HuH-7.5 (cell line): Measurements from ENCODE around the gene ADGRB3.
A peak's percentile ranks its signal among the peaks of the same experiment; 100 is the strongest.
"Not testable (repeated sequence)": the region's sequence is repeated elsewhere in the genome, so short reads cannot be mapped to it uniquely, and the experiment has no call there.

Experiments
- DNase-seq: peaks from one replicate; pipeline ENCODE4 v3.0.0; 2011; ENCODE audit warnings: low spot score

Gene ADGRB3

DNA sequence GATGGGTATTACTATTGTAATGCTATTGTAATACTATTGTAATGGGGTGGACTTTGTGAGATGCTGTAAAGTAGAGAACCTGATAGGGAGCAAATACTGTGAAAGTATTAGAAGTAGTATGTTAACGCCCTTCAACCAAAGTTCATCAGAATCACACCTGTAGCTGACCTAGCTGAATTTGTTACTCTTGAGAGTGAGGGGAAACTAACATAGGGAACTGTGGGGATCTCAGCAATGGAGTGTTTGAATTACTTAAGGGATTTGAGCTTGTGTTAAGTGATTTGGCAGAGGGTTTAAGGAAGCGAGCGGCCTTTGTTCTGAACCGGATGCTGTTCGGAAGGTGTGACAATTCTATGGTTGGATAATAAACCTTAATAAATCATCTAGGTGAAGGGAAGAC lies 312.6 kb downstream of the ADGRB3 start:
- no peak for DNase-seq

DNA sequence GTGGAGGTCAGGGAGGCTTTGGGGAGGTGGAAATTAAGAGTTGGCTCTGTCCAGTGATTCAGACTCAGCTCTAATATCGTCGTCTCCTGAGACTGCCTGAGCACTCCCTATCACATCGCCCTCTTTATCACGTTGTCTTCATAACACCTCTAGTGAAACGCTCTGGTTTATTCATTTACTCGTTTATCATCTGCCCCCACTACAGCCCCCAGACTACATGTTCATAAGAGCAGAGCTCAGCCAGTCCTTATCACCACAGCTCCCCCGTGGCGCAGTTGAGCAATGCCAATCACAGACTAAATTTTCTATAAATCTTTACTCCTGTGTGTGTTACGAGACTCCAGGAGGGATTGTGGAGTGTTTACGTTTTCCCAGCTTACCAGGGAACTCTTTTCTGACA lies 316.2 kb downstream of the ADGRB3 start:
- DNase-seq, result no peak

DNA sequence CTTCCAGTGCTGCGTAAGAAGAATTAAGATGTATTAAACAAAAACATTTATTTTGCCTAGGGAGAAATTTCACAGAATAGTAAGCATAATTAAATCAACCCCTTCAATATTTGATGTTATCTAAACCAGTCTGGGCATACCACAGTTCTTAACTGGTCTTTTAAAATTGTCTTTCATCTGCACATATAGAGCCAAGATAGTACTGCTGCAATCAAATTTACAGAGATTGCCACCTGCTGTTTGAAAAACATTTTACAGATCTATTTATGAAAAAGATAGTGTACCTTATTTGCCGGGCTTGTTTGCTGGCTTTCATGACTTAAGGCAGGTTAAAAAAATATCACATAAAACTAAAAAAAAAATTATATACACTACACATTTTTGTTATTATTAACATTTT lies 323.2 kb downstream of the ADGRB3 start:
- no peak for DNase-seq

DNA sequence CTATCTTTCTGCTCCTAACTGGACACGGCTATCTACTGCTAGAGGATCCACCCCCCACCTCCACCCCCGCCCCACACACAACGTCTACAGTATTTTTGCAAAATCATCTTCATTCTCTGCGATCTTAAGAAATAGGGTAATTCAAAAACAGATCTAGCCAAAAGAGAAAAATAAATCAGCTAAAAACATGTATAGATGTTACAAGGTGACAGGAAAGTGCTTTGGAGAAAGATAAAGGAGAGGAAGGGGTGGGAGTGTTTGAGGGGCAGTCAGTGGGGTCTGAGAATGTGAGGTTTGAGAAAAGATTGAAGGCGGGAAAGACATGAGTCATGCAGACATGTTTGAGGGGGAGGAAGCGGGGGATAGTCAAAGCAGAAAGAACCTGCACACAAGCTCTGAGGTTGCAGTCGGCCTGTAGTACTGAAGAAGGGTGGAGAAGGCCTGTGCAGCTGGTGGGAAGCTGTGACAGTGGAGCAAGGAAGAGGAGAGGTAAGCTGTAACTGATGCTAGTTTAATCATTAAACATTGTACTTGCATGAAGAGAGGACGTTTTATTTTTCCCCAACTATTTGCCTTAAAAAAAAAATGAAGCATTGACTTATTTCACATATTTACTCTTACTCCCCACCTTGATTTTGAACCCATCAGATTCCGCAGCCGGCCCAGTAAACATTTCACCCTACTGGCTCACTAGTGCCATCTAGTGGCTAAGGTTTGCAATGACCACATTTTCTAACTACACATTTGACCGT lies 332.6 kb downstream of the ADGRB3 start:
- peak; percentile 11 for DNase-seq

DNA sequence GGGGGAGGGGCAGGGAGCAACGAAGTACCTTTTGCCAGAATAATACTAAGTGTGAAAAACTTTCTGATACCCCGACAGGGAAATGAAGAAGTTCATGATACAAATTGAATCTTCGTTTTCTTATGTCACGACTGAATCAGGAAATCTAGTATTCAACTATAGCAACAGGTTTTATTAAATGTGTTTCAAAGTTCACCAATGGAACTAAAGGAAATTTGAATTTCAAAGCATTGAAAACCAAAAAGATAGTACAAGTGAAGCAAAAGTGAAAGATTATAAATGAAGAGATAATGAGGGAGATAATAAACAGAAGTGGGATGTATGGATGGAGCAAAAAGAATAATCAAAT lies 333.2 kb downstream of the ADGRB3 start:
- no peak for DNase-seq

DNA sequence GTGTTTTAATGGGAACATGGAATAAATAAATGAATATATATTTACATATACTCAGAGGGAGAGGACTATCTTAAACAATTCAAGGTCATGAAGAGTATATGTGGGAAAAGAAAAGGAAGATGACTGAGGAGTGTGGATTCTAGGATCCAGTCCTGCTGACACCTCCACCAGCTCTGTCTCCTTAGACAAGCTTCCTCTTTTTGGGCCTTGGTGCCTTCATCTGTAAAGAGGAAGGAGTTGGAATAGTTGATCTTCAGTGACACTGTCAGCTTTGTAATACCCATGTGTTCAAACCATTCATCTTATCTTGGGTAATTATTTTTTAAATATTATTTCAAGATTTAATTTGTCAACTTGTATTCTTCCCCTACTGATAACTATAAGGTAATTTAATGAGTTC lies 338.0 kb downstream of the ADGRB3 start:
- no peak for DNase-seq

DNA sequence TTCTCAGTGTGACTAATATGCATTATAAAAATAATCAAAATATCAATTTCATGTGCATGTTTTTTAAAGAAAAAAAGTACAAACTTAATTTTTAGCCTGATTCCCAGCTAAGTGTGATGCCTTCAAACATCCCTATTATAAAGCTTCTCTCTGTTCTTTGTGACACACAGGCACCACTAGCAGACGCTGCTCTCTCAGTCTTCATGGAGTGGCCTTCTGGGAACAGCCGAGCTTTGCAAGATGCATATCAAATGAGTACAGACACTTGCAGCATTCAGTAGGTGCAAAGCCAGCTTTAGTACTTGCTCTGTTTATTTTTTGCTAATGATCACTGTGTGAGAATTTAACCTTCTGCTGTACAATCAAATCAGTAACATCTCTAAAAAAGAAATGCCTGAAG lies 340.0 kb downstream of the ADGRB3 start:
- no peak for DNase-seq

DNA sequence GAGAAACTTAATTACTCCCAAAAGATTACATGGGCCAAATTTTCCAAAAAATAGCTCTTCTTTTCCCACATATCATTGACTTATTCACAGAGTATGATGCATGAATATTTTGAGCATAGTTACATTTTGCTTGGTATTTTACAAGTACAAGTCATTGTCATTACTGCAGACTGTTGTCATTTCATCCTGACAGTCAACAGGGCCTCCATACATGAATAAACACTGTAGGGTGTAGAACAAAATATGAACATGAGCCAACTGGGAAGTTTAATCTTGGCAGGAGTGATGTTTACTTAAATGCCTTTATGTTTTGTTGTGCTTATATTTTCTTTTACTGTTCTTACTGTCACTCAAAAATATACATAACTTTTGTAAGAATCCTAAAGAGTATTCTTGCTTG lies 340.7 kb downstream of the ADGRB3 start:
- no peak for DNase-seq

DNA sequence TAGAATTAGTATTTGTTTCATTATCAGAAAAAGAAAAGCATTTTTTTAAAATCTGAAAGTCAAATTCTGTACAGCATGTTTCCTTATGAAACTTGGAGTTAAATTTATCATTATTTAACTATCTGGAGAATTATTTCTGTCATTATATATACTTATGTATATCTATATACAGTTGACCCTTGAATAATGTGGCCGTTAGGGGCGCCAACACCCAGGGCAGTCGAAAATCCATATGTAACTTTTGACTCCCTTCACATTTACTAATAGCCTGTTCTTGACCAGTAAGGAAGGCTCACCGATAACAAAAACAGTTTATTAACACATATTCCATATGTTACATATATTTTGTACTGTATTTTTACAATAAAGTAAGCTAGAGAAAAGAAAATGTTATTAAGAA lies 341.2 kb downstream of the ADGRB3 start:
- DNase-seq, result no peak

DNA sequence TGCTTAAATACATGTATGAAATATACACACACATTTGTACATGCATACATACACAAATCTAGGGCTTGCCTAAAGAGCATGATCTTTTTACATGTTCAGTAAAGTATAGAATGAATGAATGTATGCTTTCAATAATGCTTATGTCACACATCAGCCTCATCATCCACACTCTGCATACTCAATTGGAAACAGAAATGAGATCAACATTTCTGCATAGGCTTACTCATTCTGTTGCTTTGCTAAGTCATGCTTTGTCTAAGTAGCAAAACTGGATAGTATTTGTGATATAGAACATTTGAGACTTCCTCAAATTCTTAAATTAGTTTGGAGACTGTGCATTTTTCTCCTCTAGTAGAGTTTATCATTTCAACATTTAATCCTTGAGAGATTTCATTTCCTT lies 343.3 kb downstream of the ADGRB3 start:
- DNase-seq, result no peak

DNA sequence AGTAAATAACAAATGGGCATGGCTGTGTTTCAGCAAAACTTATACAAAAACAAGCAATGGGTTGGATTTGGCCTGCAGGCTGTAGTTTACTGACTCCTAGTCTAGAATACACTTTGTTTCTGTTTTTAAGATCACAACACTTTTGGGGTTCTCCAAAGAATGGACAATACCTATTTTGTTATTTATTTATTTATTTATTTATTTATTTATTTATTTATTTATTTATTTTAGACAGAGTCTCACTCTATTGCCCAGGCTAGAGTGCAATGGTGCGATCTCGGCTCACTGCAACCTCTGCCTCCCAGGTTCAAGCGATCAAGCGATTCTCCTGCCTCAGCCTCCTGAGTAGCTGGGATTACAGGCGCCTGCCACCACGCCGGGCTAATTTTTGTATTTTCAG lies 346.6 kb downstream of the ADGRB3 start:
- DNase-seq, result not testable (repeated sequence)

DNA sequence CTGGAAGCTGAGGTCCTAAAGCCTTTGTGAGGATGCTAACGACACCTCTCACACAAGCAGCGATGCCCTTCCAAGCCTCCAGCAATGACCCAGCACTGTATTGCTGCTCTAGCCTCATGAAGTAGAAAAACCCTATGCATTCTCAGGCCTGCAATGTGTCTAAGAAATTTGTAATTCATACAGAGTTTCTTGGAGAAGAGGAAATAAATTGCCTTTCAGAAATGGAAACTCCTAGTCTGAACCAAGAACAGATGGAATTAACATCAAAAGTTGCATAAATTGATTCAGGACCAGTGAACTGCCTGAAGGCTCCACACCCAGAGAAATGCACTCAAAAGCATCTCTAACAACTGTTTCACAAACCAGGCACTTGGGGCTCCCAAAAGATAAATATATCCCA lies 353.6 kb downstream of the ADGRB3 start:
- no peak for DNase-seq

DNA sequence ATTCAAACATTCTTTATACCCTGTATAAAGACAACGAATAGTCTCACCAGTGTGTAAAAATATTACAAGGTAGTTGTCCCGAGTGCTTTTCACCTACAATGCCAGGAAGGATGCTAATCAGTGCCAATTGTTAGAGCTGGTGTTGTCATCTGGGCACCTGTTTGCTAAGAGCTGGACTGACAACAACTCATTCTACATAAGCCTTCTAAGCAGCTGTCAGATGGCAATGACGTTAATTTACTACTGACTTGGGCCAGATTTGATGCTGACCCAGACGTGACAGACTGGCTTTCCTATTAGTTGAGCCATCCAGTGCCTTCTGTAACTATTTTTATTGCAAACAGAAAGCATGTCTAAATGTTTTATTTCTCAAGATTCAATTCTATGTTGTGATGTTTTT lies 355.2 kb downstream of the ADGRB3 start:
- no peak for DNase-seq

DNA sequence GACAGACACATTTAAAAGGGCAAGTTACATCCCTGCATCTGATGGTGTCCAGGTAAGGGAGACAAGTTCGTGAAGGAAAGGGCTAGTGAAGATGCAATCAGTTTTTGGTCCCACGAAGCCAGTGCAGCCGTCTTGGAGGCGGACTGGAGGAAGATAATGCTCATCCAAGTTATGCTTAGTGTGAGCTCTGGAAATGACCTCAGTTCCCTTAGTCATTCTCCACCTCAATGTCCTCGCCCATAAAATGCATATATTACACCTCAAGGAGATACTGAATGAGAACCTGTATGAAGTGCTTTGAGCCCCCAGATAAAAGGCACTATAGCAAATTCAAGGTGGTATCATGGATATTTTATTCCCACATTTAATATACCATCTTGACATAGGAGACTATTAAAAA lies 358.8 kb downstream of the ADGRB3 start:
- no peak for DNase-seq

DNA sequence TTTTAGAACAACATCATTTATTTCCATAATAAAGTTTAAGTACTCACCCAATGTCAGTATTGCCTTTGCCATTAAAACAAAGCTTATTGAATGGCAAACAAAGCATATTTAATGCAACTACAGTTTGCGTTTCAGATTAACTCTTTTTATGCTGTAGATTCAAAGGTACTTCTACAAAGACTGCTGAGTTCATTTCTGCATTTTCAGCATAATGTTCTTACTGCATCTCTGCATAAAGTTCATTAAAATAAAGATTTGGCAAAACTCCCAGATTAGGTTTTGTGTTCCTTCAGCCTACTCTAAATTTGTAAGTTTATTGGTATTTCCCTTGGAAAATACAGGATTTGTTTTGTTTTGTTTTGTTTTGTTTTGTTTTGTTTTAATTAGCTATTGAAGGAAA lies 359.4 kb downstream of the ADGRB3 start:
- DNase-seq, result no peak

DNA sequence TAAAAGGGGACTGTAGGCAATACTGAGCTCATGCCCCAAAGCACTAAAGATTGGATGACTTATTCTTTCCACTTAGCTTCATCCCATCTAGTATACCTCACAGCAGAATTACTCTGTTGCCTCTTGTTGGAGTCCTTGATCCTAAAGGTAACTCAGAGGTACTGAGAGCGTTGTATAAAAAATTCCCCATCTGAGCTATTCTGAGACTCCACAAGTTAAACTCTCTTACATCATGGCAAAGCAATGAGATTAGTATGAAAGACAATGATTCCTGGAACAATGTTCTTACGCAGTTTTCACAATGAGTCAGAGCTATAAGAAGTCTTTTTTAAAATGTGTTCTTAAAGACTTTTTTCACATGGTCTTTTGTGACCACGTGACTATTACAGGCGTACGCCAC lies 370.1 kb downstream of the ADGRB3 start:
- no peak for DNase-seq

DNA sequence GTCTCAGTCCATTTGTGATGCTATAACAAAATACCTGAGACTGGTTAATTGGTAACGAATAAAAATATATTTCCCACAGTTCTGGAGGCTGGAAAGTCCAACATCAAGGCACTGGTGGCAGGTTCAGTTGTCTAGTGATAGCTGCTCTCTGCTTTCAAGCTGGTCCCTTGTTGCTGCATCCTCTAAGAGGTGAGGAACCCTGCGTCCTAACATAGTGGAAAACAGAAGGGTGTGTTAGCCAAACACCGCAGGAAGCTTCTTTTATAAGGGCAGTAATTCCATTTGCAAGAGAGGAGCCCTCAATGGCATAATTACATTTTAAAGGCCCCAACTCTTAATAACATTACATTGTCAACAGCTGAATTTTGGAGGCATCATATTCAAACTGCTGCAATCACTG lies 372.7 kb downstream of the ADGRB3 start:
- DNase-seq, result no peak

DNA sequence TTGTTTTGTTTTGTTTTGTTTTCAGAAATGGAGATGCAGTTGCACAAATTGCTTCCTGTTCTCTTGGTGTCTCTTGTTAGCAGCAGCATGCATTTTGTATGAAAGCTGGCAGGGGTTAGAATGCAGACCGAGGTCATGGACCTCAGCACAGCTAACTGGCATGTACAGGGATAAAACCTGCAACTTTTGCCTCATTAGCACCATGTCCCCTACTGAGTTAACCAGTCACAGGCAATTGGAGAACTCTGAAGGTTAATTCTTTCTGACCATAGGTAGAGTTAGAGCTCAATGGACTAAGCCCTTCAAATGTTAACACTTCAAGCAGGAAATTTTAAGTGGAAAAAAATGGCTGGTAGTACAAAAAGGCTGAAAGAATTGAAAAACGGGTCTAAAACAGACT lies 377.1 kb downstream of the ADGRB3 start:
- DNase-seq, result no peak

DNA sequence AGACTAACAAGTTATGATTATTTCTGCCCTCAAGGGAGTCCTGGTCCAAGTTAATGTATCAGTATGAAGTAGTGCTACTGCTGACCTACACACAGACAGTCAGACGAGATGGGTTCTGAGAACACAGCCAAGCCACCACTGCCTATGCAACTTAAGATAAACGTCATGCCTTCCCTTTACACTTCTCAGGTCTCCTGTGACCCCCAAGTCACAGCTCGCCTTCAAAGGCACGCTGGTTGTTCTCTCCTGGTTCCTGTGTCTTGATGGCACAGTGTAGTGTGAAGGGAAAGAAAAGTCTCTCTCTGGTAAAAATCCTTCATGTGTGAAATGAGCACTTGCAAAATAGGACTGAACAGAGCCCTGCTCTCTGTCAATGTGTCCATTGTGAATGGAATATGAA lies 377.8 kb downstream of the ADGRB3 start:
- no peak for DNase-seq

DNA sequence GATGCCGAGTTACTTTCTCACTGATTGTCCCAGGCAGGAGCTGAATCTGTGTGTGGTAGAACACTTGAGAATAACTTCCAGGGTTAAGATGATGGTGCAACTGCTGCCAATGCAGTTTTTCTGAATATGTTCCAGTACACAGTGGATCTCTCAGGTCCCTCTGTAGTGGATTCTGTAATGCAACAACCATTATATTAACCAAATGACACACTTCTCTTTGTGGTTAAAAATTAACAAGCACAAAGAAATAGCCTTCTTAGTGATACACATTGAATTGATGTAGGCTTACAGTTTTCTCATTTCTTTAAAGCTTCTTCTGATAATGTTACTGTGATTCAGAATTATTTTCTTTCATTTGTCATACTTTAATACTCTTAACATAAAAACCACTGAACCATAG lies 383.8 kb downstream of the ADGRB3 start:
- no peak for DNase-seq

DNA sequence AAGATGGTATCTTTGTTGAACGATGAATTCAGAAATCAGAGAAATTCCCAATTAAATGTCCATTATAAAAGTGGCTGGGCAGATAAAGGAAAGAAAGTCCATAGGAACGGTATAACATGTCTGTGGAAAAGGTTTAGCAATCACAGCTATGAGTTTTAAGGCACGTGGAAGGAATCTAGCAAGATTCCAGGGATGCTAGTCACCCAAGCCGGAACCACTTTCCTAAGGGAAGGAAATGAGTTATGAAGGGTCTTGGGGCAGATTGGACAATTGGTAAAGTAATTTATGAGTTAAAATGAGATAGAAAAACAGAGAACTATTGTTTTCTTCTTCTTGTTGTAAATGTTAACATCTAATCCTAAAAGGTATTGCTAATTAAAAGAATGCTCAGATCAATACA lies 384.8 kb downstream of the ADGRB3 start:
- DNase-seq, result no peak

DNA sequence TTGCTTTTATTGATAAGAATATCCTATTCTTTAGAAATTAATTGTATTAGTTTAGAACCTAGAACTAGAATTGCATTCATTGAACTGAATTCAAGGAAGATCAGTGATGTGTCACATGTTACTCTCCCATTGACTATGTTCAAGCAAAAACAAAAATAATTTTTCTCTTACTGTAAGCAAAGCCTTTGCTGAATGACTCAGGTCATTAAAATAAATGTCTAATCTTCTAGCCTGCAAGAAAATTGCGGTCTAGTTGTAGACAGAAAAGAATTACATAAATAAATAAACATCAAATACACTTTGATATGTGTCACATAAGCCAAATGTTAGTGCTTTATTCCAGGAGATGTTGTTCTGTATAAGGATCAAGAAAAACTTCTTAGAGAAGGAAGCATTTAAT lies 387.9 kb downstream of the ADGRB3 start:
- no peak for DNase-seq

DNA sequence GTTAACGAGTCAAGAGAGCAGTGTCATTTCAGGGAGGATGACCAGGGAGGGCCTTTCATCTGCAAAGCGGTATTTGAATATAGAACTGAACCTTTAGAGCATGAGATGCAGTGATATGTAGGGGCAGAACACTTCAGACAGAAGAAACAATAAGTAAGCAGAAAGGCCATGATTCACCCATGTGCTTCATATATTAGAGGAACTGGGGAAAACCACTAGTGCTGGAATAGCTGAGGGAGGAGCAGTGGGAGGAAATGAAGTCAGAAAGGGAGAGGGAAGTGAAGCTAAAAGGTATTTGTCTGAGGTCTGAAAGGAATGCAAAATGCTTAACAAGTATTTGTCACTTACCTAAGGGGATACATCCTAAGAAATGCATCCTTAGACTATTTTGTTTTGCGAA lies 391.2 kb downstream of the ADGRB3 start:
- DNase-seq, result no peak

DNA sequence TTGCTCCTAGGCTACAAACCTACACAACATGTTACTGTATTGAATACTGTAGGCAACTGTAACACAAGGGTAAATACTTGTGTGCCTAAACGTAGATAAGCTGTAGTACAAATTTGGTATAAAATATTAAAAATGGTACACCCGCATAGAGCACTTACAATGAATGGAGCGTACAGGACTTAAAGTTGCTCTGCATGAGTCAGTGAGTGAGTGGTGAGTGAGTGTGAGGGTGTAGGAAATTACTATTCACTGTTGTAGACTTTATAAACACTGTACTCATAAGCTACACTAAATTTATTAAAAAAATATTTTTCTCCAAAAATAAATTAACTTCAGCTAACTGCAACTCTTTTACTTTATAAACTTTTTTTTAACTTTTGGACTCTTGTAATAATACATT lies 391.6 kb downstream of the ADGRB3 start:
- no peak for DNase-seq

DNA sequence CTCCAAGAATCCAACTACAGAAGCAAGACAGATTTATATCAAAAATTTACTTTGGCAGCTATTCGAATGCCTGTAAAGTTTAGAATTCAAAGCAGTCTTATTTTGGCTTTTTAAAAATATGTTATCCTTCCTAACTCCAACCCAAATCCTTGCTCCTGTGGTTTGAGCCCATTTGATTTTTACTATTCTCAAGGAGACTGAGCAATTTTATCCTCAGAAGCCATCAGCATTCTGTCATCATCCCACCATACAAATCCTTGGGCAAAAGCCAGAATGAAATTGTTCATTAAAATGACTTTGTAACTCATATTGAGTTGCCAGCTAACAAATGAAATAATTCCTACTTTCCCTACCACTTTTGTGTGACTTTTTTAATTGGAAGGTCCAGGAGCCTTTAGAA lies 392.8 kb downstream of the ADGRB3 start:
- DNase-seq, result no peak
